Stomach (tissue), 9 donors: ENCODE measurements around the gene KCNE2. TPM values are rescaled to one million over a fixed set of nuclear protein-coding genes. Genes with fewer than 3 reads are reported as not detected.
"Not testable (repeated sequence)": the region's sequence is repeated elsewhere in the genome, so short reads cannot be mapped to it uniquely, and the experiment has no call there.

Experiments
- DNase-seq, 2 donors: peaks; one replicate each; pipeline versions ENCODE4 v3.0.0 to v3.0.0-alpha.2; 2013 to 2019
- H3K27ac ChIP-seq, 5 donors: fragments of 200-600 bp in 4 of 5; sonication (generic) in 4 of 5; one replicate each; pipeline ENCODE4 v1.5.1; 2013 to 2019; ENCODE audit warnings: mild to moderate bottlenecking in 1 of 5, moderate library complexity in 1 of 5
- H3K27me3 ChIP-seq, 3 donors: fragments of 200-600 bp; sonication (generic); one replicate each; pipeline ENCODE4 v1.5.1; 2017 to 2019; ENCODE audit warnings: mixed run types in 1 of 3
- H3K36me3 ChIP-seq, 4 donors: fragments of 200-600 bp; sonication (generic); 1 replicate in 3 of 4; 2 replicates in 1 of 4; pipeline ENCODE4 v1.5.1; 2016 to 2019
- H3K4me1 ChIP-seq, 4 donors: fragments of 200-600 bp; sonication (generic); one replicate each; pipeline ENCODE4 v1.5.1; 2016 to 2019
- H3K4me3 ChIP-seq, 4 donors: fragments of 200-600 bp; sonication (generic) in 3 of 4; one replicate each; pipeline ENCODE4 v1.5.1; 2016 to 2019; ENCODE audit warnings: mild to moderate bottlenecking in 1 of 4
- H3K9me3 ChIP-seq, 4 donors: fragments of 200-600 bp; sonication (generic); one replicate each; pipeline ENCODE4 v1.5.1; 2016 to 2019
- EP300 ChIP-seq: sonication (generic); formaldehyde crosslinking; IDR thresholded peaks from one replicate; pipeline ENCODE4 v1.6.1; 2017; ENCODE audit warnings: antibody characterized with exemption
- POLR2A ChIP-seq, 4 donors: fragments of 450-650 bp; IDR thresholded peaks; one replicate each; pipeline ENCODE4 v1.6.1; 2016; ENCODE audit warnings: antibody characterized with exemption in 4 of 4, control low read depth in 2 of 4, mild to moderate bottlenecking in 1 of 4, moderate library complexity in 1 of 4
- POLR2AphosphoS5 ChIP-seq, 3 donors: sonication (generic); formaldehyde crosslinking; IDR thresholded peaks; one replicate each; pipeline ENCODE4 v1.6.1; 2016; ENCODE audit warnings: antibody characterized with exemption in 3 of 3
- WGBS, 5 donors: extraction: QIAGEN DNeasy Blood & Tissue Kit in 3 of 5; methylation state at CpG; one replicate each; pipeline versions ENCODE4 v1.1.5 to v1.1.7; 2013 to 2018; 5-methylcytosine and 5-hydroxymethylcytosine counted together
- intact Hi-C: fragments of 100-400 bp; cut with DNase I; formaldehyde crosslinking; loops from one replicate; pipeline ENCODE4 v1.15.1; 2023; ENCODE audit warnings: low total_unique reads
- polyA plus RNA-seq, 3 donors: library from polyadenylated mRNA; stranded (reverse); fragments of 200-250 nt; gene quantifications; one replicate each; pipeline ENCODE4 v1.2.3, GENCODE V29; 2013
- total RNA-seq, 5 donors: library from RNA; depleted of rRNA; stranded (reverse); fragments of >200 nt; gene quantifications; one replicate each; pipeline versions ENCODE4 v1.1.0 to v1.2.3, GENCODE V29; 2014 to 2016
- TF ChIP-seq, protein P1 (sequence below), 7 experiments: fragments of 450-650 bp in 4 of 7; fragments of 200-600 bp in 3 of 7; sonication (generic) in 3 of 7; IDR thresholded peaks; one replicate each; pipeline ENCODE4 v1.5.1; 2016 to 2019; ENCODE audit warnings: antibody characterized with exemption in 7 of 7, control low read depth in 2 of 7, mild to moderate bottlenecking in 1 of 7
- donor health status: healthy with polysubstance abuse.
- donor health status: Bipolar disorder and iron deficiency.
- donor health status: healthy.

KCNE2 gene
- total and polyA plus RNA-seq, 8 donors = 34.4 to 294 (median 126) TPM; not detected in 1

DNA sequence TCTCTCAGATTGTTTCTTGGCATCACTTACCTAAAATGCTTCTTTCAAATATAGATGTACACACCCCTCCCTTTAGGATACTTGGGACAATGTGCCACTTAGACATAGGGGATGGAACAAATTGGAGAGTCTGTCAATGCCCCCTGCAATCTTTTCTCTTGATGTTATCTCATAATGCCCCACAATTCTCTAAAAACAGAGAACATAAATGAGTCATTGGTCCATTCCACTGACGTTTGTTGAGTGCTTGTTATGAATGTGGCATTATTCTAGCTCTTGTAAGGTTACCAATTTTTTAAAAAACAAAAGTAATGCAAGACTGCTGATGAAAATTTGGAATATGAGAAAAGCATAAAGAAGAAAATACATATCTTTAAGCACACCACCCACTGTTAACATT, 5.9 kb downstream of the KCNE2 start:
- Histone ChIP-seq H3K9me3 (no peaks in the 10 kb centered on the region), H3K27ac (peak overlapping the region in 2 of 5 donors; percentile 63 to 85), H3K4me1 (peaks cover 0 to 34% (median 4%) of the 10 kb centered on the region in 4 donors), H3K27me3 (no peaks in the 10 kb centered on the region), H3K4me3 (no peak overlapping the region), H3K36me3 (peaks cover 0 to 4% (median 0%) of the 10 kb centered on the region in 4 donors)
- 8 to 27% (median 24%) methylated on average over 1 of the region's 1 CpG for WGBS, 5 donors
- intact Hi-C loops = no loop called here
- TF ChIP-seq POLR2AphosphoS5 (IDR thresholded peaks at IDR 0.05) (no peak), EP300 (no peak), POLR2A (IDR thresholded peaks at IDR 0.05) (no peak)
- TF ChIP-seq, protein P1, sequence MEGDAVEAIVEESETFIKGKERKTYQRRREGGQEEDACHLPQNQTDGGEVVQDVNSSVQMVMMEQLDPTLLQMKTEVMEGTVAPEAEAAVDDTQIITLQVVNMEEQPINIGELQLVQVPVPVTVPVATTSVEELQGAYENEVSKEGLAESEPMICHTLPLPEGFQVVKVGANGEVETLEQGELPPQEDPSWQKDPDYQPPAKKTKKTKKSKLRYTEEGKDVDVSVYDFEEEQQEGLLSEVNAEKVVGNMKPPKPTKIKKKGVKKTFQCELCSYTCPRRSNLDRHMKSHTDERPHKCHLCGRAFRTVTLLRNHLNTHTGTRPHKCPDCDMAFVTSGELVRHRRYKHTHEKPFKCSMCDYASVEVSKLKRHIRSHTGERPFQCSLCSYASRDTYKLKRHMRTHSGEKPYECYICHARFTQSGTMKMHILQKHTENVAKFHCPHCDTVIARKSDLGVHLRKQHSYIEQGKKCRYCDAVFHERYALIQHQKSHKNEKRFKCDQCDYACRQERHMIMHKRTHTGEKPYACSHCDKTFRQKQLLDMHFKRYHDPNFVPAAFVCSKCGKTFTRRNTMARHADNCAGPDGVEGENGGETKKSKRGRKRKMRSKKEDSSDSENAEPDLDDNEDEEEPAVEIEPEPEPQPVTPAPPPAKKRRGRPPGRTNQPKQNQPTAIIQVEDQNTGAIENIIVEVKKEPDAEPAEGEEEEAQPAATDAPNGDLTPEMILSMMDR (IDR thresholded peaks at IDR 0.05) = no peak
- DNase-seq = no peak

DNA sequence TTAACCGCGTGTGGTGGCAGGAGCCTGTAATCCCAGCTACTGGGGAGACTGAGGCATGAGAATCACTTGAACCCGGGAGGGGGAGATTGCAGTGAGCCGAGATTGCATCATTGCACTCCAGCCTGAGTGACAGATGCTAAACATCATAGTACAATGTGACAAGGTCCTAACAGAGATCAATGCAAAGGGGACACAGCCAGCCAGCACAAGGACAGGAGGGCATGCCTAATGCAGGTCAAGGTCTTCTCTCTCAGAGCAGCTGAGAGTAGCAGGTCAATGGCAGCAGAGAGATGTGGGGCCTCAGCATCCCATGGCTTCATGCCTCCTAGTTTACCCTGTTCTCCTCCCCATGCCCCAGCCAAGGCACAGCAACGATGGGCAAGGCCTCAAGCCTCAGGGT, 8.5 kb downstream of the KCNE2 start:
- Histone ChIP-seq H3K36me3 (peaks cover 0 to 4% (median 0%) of the 10 kb centered on the region in 4 donors), H3K4me1 (peaks cover 0 to 24% (median 2%) of the 10 kb centered on the region in 4 donors), H3K27ac (peak overlapping the region; percentile 18 to 70 (median 48)), H3K27me3 (no peaks in the 10 kb centered on the region), H3K9me3 (no peaks in the 10 kb centered on the region), H3K4me3 (no peak overlapping the region)
- DNase-seq = no peak
- TF ChIP-seq EP300 (no peak), POLR2AphosphoS5 (IDR thresholded peaks at IDR 0.05) (peak in 1 of 3 donors; percentile 44), POLR2A (IDR thresholded peaks at IDR 0.05) (no peak)
- TF ChIP-seq, protein P1 (IDR thresholded peaks at IDR 0.05) = no peak
- 74 to 88% (median 81%) methylated on average over 5 of the region's 5 CpGs for WGBS, 5 donors
- intact Hi-C loops = no loop called here

DNA sequence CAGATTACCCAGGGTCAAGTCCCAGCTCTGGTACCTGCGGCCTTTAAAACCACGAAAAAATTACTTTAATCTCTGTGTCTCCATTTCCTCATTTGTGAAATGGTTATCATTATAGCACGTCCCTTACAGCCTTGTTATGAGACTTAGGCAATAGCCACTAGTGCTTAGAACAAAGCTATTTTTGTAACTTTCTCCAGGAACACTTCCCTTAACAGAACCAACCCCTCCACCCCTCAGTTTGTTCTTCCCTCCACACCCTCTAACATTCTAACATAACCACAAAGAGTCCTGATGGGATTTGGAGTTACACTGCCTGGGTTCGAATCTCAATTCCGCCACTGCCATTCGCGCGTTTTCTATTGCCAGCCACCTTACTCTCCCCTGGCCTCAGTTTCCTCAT, 10.7 kb downstream of the KCNE2 start:
- H3K4me3 ChIP-seq = not testable (repeated sequence)

DNA sequence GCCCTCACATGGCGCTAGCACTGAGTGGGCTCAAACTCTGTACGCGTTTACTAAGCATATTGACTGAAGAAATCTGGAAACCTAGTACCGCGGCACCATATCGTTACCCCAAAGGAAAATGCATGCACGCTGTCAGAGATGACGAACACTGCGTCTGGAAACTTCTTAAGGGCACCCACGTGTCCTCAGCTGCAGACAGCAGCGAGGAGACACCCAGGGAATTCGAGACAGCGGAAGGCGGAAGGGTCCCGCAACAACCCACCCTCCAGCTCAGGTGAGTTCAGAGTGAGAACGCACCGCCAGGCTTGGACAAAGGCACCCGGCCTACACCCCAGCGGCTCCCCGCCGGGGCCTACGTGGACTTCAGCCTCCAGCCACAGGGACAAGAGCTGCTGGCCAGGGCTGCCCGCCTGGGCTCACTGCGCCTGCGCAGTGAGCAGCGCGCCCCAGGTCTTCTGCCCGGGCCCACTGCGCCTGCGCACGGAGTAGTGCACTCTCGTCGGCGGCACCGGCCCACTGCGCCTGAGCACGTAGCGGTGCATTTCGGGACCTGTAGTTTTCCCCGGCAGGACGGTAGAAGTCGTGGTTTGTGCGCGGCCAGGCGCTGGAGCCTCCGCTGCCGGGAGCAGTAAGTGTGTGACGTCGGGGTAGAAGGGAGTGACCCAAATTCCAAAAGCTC, 11.3 kb downstream of the KCNE2 start, which contains the start of gene SMIM11:
TSS of gene SMIM11 (plus strand) at position 568 of the 679 bp plus-strand sequence. CDS start 3,998 bp downstream, outside the sequence.
- peaks cover 0 to 19% (median 0%) of the 10 kb centered on the region in 4 donors for H3K4me1 ChIP-seq
- H3K27ac ChIP-seq, H3K27me3 ChIP-seq, H3K9me3 ChIP-seq, H3K36me3 ChIP-seq, H3K4me3 ChIP-seq, intact Hi-C loops, DNase-seq: not testable (repeated sequence)
- no CpG with 5 or more reads among the region's 49 CpGs for WGBS, 5 donors

More for the DNA sequence above, 10.7 kb downstream of the KCNE2 start:
- intact Hi-C loops, H3K9me3 ChIP-seq, DNase-seq, H3K27me3 ChIP-seq, H3K27ac ChIP-seq, H3K36me3 ChIP-seq: not testable (repeated sequence)
- peaks cover 0 to 19% (median 0%) of the 10 kb centered on the region in 4 donors for H3K4me1 ChIP-seq
- no CpG with 5 or more reads among the region's 8 CpGs for WGBS, 5 donors

DNA sequence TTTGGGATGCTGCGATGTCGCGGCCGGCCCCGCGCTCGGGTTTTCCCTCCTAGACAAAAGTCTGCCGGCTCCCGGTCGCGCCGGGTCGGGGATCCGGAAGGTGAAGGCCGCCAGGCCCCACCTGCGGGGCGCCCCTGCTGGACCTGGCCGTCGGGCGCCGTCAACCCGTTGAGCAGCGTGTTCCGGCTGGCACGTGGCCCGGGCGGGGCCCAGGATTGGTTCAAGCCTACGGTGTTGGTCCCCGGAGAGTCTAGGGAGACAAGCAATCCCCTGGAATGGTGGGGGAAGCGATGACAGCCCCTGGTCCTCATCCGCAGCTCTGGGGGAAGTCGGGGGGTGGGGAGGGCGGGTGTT, 11.8 kb downstream of the KCNE2 start:
- DNase-seq, H3K4me3 ChIP-seq, H3K9me3 ChIP-seq, intact Hi-C loops, H3K27me3 ChIP-seq, H3K36me3 ChIP-seq, H3K27ac ChIP-seq: not testable (repeated sequence)
- peaks cover 0 to 19% (median 0%) of the 10 kb centered on the region in 4 donors for H3K4me1 ChIP-seq
- WGBS, 5 donors = no CpG with 5 or more reads among the region's 33 CpGs

DNA sequence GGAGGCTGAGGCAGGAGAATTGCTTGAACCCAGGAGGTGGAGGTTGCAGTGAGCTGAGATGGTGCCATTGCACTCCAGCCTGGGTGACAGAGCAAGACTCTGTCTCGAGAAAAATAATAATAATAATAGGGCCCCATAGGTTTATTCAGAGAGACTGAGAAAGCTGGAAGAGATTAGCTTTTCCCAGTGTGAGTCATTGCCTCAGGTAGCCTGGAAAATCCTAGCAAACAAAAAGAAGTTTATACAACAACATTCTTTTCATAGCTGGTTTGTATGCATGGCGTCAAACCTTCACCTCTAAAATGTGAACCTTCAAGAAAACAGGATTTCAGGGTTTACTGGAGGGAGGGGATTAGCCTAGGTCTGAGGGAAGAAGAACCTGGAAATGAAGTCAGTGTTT, 19.3 kb downstream of the KCNE2 start:
- H3K4me1 ChIP-seq, H3K36me3 ChIP-seq, DNase-seq, H3K27ac ChIP-seq, H3K27me3 ChIP-seq, H3K9me3 ChIP-seq, intact Hi-C loops, H3K4me3 ChIP-seq: not testable (repeated sequence)
- no CpG with 5 or more reads among the region's 2 CpGs for WGBS, 5 donors

DNA sequence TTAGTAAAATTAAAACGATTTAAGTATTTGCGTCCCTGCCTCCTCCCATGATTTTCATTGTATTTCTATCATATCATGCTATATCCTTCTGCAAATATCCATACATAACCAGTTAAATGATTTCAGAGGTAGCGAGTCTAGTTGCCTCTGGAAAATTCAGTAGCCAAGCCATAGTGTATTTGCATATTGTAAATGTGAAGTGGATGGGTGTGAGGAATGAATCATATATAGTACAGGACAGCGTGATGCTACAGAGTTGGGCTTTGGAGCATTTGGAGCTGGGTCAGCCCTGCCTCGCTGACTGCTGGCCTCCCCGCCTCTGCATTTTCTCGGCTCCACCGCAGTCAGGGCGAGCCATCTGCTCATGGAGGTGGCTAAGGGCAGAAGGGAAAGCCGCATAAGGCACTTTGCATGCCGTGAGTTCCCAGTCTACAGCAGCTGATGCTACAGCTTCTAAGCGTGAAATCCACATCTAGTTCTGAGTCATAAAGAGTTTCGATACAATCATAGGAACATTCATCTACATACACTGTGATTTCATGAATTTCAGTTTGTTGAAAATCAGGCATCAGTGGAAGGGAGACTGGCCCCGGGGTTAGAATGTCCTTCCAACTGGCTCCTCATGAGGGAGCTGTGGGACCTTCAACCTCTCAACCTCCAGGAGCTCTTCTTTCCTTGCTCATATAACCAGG, 20.1 kb downstream of the KCNE2 start:
- WGBS, 5 donors = no CpG with 5 or more reads among the region's 14 CpGs
- intact Hi-C loops = not testable (repeated sequence)

DNA sequence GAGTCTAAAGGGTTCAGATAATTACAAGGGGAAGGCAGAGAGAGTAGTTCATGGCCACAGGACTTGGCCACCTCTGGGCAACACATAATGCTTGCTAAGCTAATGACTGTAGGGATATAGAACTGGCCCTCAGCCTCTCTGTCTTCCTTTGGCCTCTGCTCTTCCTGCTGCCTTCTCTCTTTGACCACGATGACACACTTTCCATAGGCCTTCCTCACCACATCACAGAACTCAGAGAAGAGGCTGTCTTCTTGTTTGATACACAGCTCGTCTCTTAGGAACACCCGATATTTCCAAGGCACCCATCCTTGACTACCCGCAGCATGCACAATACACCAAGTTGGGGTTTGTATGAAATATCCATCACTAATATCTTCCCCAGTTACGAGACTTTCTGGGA, 36.7 kb downstream of the KCNE2 start:
- intact Hi-C loops, H3K4me3 ChIP-seq, H3K27ac ChIP-seq, H3K9me3 ChIP-seq, H3K27me3 ChIP-seq, DNase-seq, H3K4me1 ChIP-seq, H3K36me3 ChIP-seq: not testable (repeated sequence)
- no CpG with 5 or more reads among the region's 5 CpGs for WGBS, 5 donors

More for the DNA sequence above, 20.1 kb downstream of the KCNE2 start:
- H3K4me1 ChIP-seq, H3K36me3 ChIP-seq, DNase-seq, H3K27ac ChIP-seq, H3K27me3 ChIP-seq, H3K4me3 ChIP-seq, H3K9me3 ChIP-seq: not testable (repeated sequence)

DNA sequence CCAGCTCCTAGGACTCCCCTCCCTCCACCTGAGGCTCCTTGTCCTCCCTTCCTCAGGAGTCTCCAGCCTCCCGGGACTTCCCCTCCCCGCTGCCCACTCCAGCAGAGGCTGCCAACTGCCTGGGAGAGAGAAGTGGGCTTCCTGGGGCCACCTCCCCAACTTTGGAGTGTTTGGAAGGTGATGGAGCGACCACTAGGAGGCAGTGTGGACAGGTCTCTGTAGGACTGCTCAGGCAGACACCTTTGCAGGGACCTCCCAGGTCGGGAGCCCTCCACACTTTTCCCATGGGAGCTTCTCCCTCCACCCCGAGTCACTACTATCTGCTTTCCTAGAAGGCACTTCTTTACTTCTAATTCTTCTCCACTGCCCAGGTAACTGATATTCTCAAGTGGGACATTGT, 40.9 kb downstream of the KCNE2 start:
- H3K4me1 ChIP-seq, H3K9me3 ChIP-seq, H3K36me3 ChIP-seq, H3K27me3 ChIP-seq, H3K27ac ChIP-seq, DNase-seq, intact Hi-C loops, H3K4me3 ChIP-seq: not testable (repeated sequence)
- WGBS, 5 donors = no CpG with 5 or more reads among the region's 5 CpGs
